ENCODE measurements around the gene AMPD3. TPM values are rescaled to one million over a fixed set of nuclear protein-coding genes. Genes with fewer than 3 reads are reported as not detected.

AMPD3 gene
- total and polyA plus RNA-seq, 2 of the 13 experiments (the other 11 are each of a cell fraction or from before 2014, with no cell fraction given) = 0.33 to 2.3 TPM

GRCh38 chr11:10429526-10429925, 25.5 kb upstream of the AMPD3 start:
- H3K79me2 ChIP-seq (ENCODE audit: insufficient read depth, low read length) = no peaks in the 10 kb centered on the region
- no peaks in the 10 kb centered on the region for H3K4me1 ChIP-seq (ENCODE audit: insufficient read depth, low read length)
- no peak for ATAC-seq
- in situ Hi-C loops (cut with HindIII; ENCODE audit: extremely low pct_ligation_motif_present, low pct_unique_long_range_greater_than_20kb) = no loop called here
- intact Hi-C loops (cut with micrococcal nuclease; ENCODE audit: unreplicated experiment) = no loop called here
- H3K4me3 ChIP-seq (replicated peaks in 1 of 3; ENCODE audit: insufficient read depth in 1 of 3, low read depth in 2 of 3, low read length in 3 of 3) = no peak overlapping the region
- ChIA-PET POLR2A (no interaction called here), CTCF (ENCODE audit: low intra/inter-chr PET ratio, low total read pairs) (no interaction called here)
- H3K36me3 ChIP-seq (replicated peaks in 1 of 2; ENCODE audit: control insufficient read depth in 1 of 2, insufficient read depth in 2 of 2, low read length in 2 of 2) = no peaks in the 10 kb centered on the region
- H3K27ac ChIP-seq (ENCODE audit: extremely low read length, insufficient read depth, low read length) = no peak overlapping the region
- no peak overlapping the region for H2AFZ ChIP-seq (ENCODE audit: low read length)
- H3K9me3 ChIP-seq (ENCODE audit: low read length) = no peaks in the 10 kb centered on the region
- H3K27me3 ChIP-seq (ENCODE audit: control insufficient read depth in 1 of 2, insufficient read depth in 2 of 2, low read length in 2 of 2) = no peaks in the 10 kb centered on the region; a peak in 1 of 5 replicates
- H4K20me1 ChIP-seq (ENCODE audit: insufficient read depth, low read length) = no peaks in the 10 kb centered on the region
- H3K4me2 ChIP-seq (ENCODE audit: low read depth, low read length) = no peak overlapping the region
- no peak for DNase-seq (ENCODE audit: low spot score)
- BruUV-seq (replicated peaks) = no TSS peak
- FAIRE-seq = no peak
- H3K9ac ChIP-seq (ENCODE audit: insufficient read depth, low read depth, low read length) = no peak overlapping the region
- WGBS (ENCODE audit: low lambda C conversion rate) = 6% methylated on average over 2 of the region's 2 CpGs
- TF ChIP-seq HHEX (CRISPR knock-in tag; IDR thresholded peaks at IDR 0.05) = no peak
- no peak for TF ChIP-seq HOXA9 (CRISPR knock-in tag; IDR thresholded peaks at IDR 0.05; ENCODE audit: borderline replicate concordance)
- no peak for TF ChIP-seq RBFOX2 (IDR thresholded peaks at IDR 0.05; ENCODE audit: low read depth, low read length)
- TF ChIP-seq ZNF572 (CRISPR knock-in tag; IDR thresholded peaks at IDR 0.05) = no peak
- TF ChIP-seq GABPA (IDR thresholded peaks at IDR 0.05; ENCODE audit: low read depth, low read length) = no peak
- TF ChIP-seq GABPA (CRISPR knock-in tag; IDR thresholded peaks at IDR 0.05; ENCODE audit: low read depth) = no peak
- no peak for TF ChIP-seq HDAC2 (CRISPR knock-in tag; IDR thresholded peaks at IDR 0.05)
- TF ChIP-seq ZBED4 (CRISPR knock-in tag; IDR thresholded peaks at IDR 0.05; ENCODE audit: borderline replicate concordance) = no peak
- TF ChIP-seq SIX1 (CRISPR knock-in tag; IDR thresholded peaks at IDR 0.05; ENCODE audit: borderline replicate concordance) = no peak
- TF ChIP-seq ZNF431 (CRISPR knock-in tag; IDR thresholded peaks at IDR 0.05; ENCODE audit: borderline replicate concordance, low read depth) = no peak
- TF ChIP-seq SP4 (CRISPR knock-in tag; IDR thresholded peaks at IDR 0.05) = no peak
- TF ChIP-seq ZNF224 (CRISPR knock-in tag; IDR thresholded peaks at IDR 0.05) = no peak
- TF ChIP-seq, protein P1, sequence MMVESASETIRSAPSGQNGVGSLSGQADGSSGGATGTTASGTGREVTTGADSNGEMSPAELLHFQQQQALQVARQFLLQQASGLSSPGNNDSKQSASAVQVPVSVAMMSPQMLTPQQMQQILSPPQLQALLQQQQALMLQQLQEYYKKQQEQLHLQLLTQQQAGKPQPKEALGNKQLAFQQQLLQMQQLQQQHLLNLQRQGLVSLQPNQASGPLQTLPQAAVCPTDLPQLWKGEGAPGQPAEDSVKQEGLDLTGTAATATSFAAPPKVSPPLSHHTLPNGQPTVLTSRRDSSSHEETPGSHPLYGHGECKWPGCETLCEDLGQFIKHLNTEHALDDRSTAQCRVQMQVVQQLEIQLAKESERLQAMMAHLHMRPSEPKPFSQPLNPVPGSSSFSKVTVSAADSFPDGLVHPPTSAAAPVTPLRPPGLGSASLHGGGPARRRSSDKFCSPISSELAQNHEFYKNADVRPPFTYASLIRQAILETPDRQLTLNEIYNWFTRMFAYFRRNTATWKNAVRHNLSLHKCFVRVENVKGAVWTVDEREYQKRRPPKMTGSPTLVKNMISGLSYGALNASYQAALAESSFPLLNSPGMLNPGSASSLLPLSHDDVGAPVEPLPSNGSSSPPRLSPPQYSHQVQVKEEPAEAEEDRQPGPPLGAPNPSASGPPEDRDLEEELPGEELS (CRISPR knock-in tag; IDR thresholded peaks at IDR 0.05) = no peak
- no peak for TF ChIP-seq FUBP1 (CRISPR knock-in tag; IDR thresholded peaks at IDR 0.05; ENCODE audit: borderline replicate concordance)
- no peak for TF ChIP-seq SP2 (CRISPR knock-in tag; IDR thresholded peaks at IDR 0.05)
- no peak for TF ChIP-seq ZNF607 (CRISPR knock-in tag; IDR thresholded peaks at IDR 0.05; ENCODE audit: borderline replicate concordance)
- TF ChIP-seq MXD1 (CRISPR knock-in tag; IDR thresholded peaks at IDR 0.05) = no peak
- no peak for TF ChIP-seq ZNF709 (CRISPR knock-in tag; IDR thresholded peaks at IDR 0.05)

Measured in HepG2 (cell line).